GM18951 (cell line): ENCODE data around the gene OAS1.

Experiments used
- POLR2A ChIP-seq: IDR thresholded peaks from 4 replicates; pipeline ENCODE4 v1.6.1; 2011; ENCODE audit warnings: mild to moderate bottlenecking; ENCODE audit not compliant: insufficient read length, insufficient read depth; ENCODE audit errors: extremely low read depth
- in situ Hi-C: fragments of 300-500 bp; cut with MboI; formaldehyde crosslinking; loops from one replicate; pipeline ENCODE4 v1.12.0; 2022; ENCODE audit warnings: low sequenced_read_pairs, mixed read lengths, inconsistent platforms; ENCODE audit not compliant: unreplicated experiment

OAS1 gene

GRCh38 chr12:112906712-112907414 is at the start of gene OAS1:
TSS of gene OAS1 (plus strand) at chr12:112906962. CDS start at chr12:112907040, 78 bp downstream.
- peak; percentile 84 for TF ChIP-seq POLR2A
- in situ Hi-C loops: loop anchor here (10.0 kb wide), 1 partner anchor 128 kb away; no protein-coding TSS in a partner anchor

GRCh38 chr12:112859291-112859690 is 47.5 kb upstream of the OAS1 start:
- in situ Hi-C loops: no loop called here
- TF ChIP-seq POLR2A: no peak

GRCh38 chr12:112860181-112860580 is 46.6 kb upstream of the OAS1 start:
- in situ Hi-C loops: no loop called here

GRCh38 chr12:112861284-112861683 is 45.5 kb upstream of the OAS1 start:
- in situ Hi-C loops: no loop called here
- TF ChIP-seq POLR2A: no peak

More at GRCh38 chr12:112860181-112860580, 46.6 kb upstream of the OAS1 start:
- TF ChIP-seq POLR2A: no peak

GRCh38 chr12:112862636-112863290 is 44.0 kb upstream of the OAS1 start:
- in situ Hi-C loops: no loop called here
- no peak for TF ChIP-seq POLR2A

- no peak for TF ChIP-seq POLR2A
- in situ Hi-C loops: no loop called here
These were observed 38.2 kb upstream of the OAS1 start for GRCh38 chr12:112868459-112869041.

- in situ Hi-C loops: no loop called here
- TF ChIP-seq POLR2A: no peak
These were observed 37.7 kb upstream of the OAS1 start for GRCh38 chr12:112869091-112869490.

- in situ Hi-C loops: no loop called here
- no peak for TF ChIP-seq POLR2A
These were observed 37.0 kb upstream of the OAS1 start for GRCh38 chr12:112869778-112870177.

GRCh38 chr12:112870267-112870980 is 36.3 kb upstream of the OAS1 start:
- in situ Hi-C loops: no loop called here
- no peak for TF ChIP-seq POLR2A

- in situ Hi-C loops: no loop called here
- TF ChIP-seq POLR2A: no peak
These were observed 31.2 kb upstream of the OAS1 start for GRCh38 chr12:112875608-112876007.

- in situ Hi-C loops: no loop called here
- no peak for TF ChIP-seq POLR2A
These were observed 30.3 kb upstream of the OAS1 start for GRCh38 chr12:112876506-112876905.

GRCh38 chr12:112877006-112877405 is 29.8 kb upstream of the OAS1 start:
- no peak for TF ChIP-seq POLR2A
- in situ Hi-C loops: no loop called here

- in situ Hi-C loops: no loop called here
These were observed 28.3 kb upstream of the OAS1 start for GRCh38 chr12:112878488-112878887.

More at GRCh38 chr12:112878488-112878887, 28.3 kb upstream of the OAS1 start:
- TF ChIP-seq POLR2A: no peak
